Measurements from ENCODE around the gene HIPK3.
"Not testable (repeated sequence)": the region's sequence is repeated elsewhere in the genome, so short reads cannot be mapped to it uniquely, and the experiment has no call there.

HIPK3 gene

GRCh38 chr11:33358150-33358831 is 101.1 kb downstream of the HIPK3 start:
- TF ChIP-seq CTCF (IDR thresholded peaks at IDR 0.05; ENCODE audit: borderline replicate concordance, insufficient read depth, low read depth, low read length) = no peak
- H3K4me3 ChIP-seq (ENCODE audit: low read depth, low read length) = no peak overlapping the region

- no peak for TF ChIP-seq CTCF (IDR thresholded peaks at IDR 0.05; ENCODE audit: borderline replicate concordance, insufficient read depth, low read depth, low read length)
Observed at GRCh38 chr11:33360642-33361041, 103.5 kb downstream of the HIPK3 start.

GRCh38 chr11:33362051-33362910 is 105.1 kb downstream of the HIPK3 start:
- TF ChIP-seq CTCF (IDR thresholded peaks at IDR 0.05; ENCODE audit: borderline replicate concordance, insufficient read depth, low read depth, low read length) = peak; percentile 20; the same call in 1 of the 2 replicates
- no peak overlapping the region for H3K4me3 ChIP-seq (ENCODE audit: low read depth, low read length)

More at GRCh38 chr11:33360642-33361041, 103.5 kb downstream of the HIPK3 start:
- H3K4me3 ChIP-seq (ENCODE audit: low read depth, low read length) = no peak overlapping the region

- no peak overlapping the region for H3K4me3 ChIP-seq (ENCODE audit: low read depth, low read length)
- no peak for TF ChIP-seq CTCF (IDR thresholded peaks at IDR 0.05; ENCODE audit: borderline replicate concordance, insufficient read depth, low read depth, low read length)
Observed at GRCh38 chr11:33366918-33367317, 109.7 kb downstream of the HIPK3 start.

GRCh38 chr11:33368475-33368874 is 111.3 kb downstream of the HIPK3 start:
- H3K4me3 ChIP-seq (ENCODE audit: low read depth, low read length) = not testable (repeated sequence)

GRCh38 chr11:33368931-33369330 is 111.8 kb downstream of the HIPK3 start:
- H3K4me3 ChIP-seq (ENCODE audit: low read depth, low read length) = no peak overlapping the region
- no peak for TF ChIP-seq CTCF (IDR thresholded peaks at IDR 0.05; ENCODE audit: borderline replicate concordance, insufficient read depth, low read depth, low read length)

- H3K4me3 ChIP-seq (ENCODE audit: low read depth, low read length) = no peak overlapping the region
- TF ChIP-seq CTCF (IDR thresholded peaks at IDR 0.05; ENCODE audit: borderline replicate concordance, insufficient read depth, low read depth, low read length) = no peak
Observed at GRCh38 chr11:33373636-33374035, 116.5 kb downstream of the HIPK3 start.

Data from GM12875 (cell line).